ENCODE measurements around the gene SPSB2. TPM values are rescaled to one million over a fixed set of nuclear protein-coding genes. Genes with fewer than 3 reads are reported as not detected.

SPSB2 gene
- polyA plus RNA-seq, 1 of the 3 experiments (the other 2 are of a cell fraction): 16.9 TPM

- no peak overlapping the region for H3K4me3 ChIP-seq (ENCODE audit: low read depth in 2 of 2, low read length in 1 of 2)
- no peaks in the 10 kb centered on the region for H3F3A ChIP-seq (replicated peaks; ENCODE audit: insufficient read depth)
- no peak overlapping the region for H3K27ac ChIP-seq (ENCODE audit: low read depth in 2 of 2, low read length in 1 of 2)
- H3K36me3 ChIP-seq (replicated peaks in 1 of 2; ENCODE audit: control insufficient read depth in 1 of 2, insufficient read depth in 2 of 2, low read length in 1 of 2): peaks cover 31 to 64% of the 10 kb centered on the region in 2 experiments
- H3K9ac ChIP-seq: no peak overlapping the region
- H3K4me1 ChIP-seq (ENCODE audit: control insufficient read depth in 1 of 2, insufficient read depth in 2 of 2, low read depth in 1 of 2, low read length in 1 of 2): no peaks in the 10 kb centered on the region
- no peaks in the 10 kb centered on the region for H3K9me3 ChIP-seq
- H3K79me2 ChIP-seq (ENCODE audit: insufficient read depth): no peaks in the 10 kb centered on the region
- H2AFZ ChIP-seq (ENCODE audit: low read depth): no peak overlapping the region
- ChIA-PET CTCF (interaction anchor here (1.0 to 19.4 kb wide), 9 partner anchors 8 to 154 kb away, joined by 3 to 225 read pairs (median 7); partner anchors contain the start of genes CDCA3, MLF2, P3H3 and SPSB2), POLR2A (interaction anchor here (3.4 to 4.2 kb wide), 2 partner anchors 13 to 34 kb away, joined by 9 to 22 read pairs; partner anchors contain the start of genes CDCA3, SPSB2 and USP5)
- no peak for DNase-seq
- H3K9me2 ChIP-seq: no peaks in the 10 kb centered on the region
- TF ChIP-seq EZH2phosphoT487 (IDR thresholded peaks at IDR 0.05; ENCODE audit: borderline replicate concordance, low read depth) (no peak), RXRA (IDR thresholded peaks at IDR 0.05; ENCODE audit: borderline replicate concordance, low read depth) (no peak), POLR2AphosphoS5 (IDR thresholded peaks at IDR 0.05; ENCODE audit: low read depth, low read length) (no peak), YY1 (IDR thresholded peaks at IDR 0.05; ENCODE audit: low read depth) (no peak), RCOR1 (IDR thresholded peaks at IDR 0.05; ENCODE audit: low read length) (no peak), FOXM1 (IDR thresholded peaks at IDR 0.05; ENCODE audit: low read depth) (no peak), SMC3 (IDR thresholded peaks at IDR 0.05; ENCODE audit: low read depth, low read length) (no peak), MEF2A (IDR thresholded peaks at IDR 0.05; ENCODE audit: borderline replicate concordance, low read depth) (no peak), USF2 (IDR thresholded peaks at IDR 0.05; ENCODE audit: borderline replicate concordance, low read depth, low read length) (no peak), SIN3A (IDR thresholded peaks at IDR 0.05; ENCODE audit: borderline replicate concordance, low read depth, low read length) (no peak), ZBTB33 (IDR thresholded peaks at IDR 0.05; ENCODE audit: borderline replicate concordance, low read depth) (no peak), NRF1 (IDR thresholded peaks at IDR 0.05; ENCODE audit: low read depth, low read length) (no peak), RAD21 (IDR thresholded peaks at IDR 0.05; ENCODE audit: low read length) (no peak), JUND (IDR thresholded peaks at IDR 0.05) (no peak), ELF1 (IDR thresholded peaks at IDR 0.05) (no peak), MXI1 (IDR thresholded peaks at IDR 0.05; ENCODE audit: low read depth, low read length) (no peak)
- TF ChIP-seq, protein P1, sequence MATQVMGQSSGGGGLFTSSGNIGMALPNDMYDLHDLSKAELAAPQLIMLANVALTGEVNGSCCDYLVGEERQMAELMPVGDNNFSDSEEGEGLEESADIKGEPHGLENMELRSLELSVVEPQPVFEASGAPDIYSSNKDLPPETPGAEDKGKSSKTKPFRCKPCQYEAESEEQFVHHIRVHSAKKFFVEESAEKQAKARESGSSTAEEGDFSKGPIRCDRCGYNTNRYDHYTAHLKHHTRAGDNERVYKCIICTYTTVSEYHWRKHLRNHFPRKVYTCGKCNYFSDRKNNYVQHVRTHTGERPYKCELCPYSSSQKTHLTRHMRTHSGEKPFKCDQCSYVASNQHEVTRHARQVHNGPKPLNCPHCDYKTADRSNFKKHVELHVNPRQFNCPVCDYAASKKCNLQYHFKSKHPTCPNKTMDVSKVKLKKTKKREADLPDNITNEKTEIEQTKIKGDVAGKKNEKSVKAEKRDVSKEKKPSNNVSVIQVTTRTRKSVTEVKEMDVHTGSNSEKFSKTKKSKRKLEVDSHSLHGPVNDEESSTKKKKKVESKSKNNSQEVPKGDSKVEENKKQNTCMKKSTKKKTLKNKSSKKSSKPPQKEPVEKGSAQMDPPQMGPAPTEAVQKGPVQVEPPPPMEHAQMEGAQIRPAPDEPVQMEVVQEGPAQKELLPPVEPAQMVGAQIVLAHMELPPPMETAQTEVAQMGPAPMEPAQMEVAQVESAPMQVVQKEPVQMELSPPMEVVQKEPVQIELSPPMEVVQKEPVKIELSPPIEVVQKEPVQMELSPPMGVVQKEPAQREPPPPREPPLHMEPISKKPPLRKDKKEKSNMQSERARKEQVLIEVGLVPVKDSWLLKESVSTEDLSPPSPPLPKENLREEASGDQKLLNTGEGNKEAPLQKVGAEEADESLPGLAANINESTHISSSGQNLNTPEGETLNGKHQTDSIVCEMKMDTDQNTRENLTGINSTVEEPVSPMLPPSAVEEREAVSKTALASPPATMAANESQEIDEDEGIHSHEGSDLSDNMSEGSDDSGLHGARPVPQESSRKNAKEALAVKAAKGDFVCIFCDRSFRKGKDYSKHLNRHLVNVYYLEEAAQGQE (IDR thresholded peaks at IDR 0.05; ENCODE audit: low read depth, low read length): no peak
- TF ChIP-seq, protein P2, sequence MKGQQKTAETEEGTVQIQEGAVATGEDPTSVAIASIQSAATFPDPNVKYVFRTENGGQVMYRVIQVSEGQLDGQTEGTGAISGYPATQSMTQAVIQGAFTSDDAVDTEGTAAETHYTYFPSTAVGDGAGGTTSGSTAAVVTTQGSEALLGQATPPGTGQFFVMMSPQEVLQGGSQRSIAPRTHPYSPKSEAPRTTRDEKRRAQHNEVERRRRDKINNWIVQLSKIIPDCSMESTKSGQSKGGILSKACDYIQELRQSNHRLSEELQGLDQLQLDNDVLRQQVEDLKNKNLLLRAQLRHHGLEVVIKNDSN (IDR thresholded peaks at IDR 0.05; ENCODE audit: borderline replicate concordance, low read depth): no peak
- TF ChIP-seq, protein P3, sequence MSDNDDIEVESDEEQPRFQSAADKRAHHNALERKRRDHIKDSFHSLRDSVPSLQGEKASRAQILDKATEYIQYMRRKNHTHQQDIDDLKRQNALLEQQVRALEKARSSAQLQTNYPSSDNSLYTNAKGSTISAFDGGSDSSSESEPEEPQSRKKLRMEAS (IDR thresholded peaks at IDR 0.05; ENCODE audit: low read depth): no peak
- TF ChIP-seq, protein P4, sequence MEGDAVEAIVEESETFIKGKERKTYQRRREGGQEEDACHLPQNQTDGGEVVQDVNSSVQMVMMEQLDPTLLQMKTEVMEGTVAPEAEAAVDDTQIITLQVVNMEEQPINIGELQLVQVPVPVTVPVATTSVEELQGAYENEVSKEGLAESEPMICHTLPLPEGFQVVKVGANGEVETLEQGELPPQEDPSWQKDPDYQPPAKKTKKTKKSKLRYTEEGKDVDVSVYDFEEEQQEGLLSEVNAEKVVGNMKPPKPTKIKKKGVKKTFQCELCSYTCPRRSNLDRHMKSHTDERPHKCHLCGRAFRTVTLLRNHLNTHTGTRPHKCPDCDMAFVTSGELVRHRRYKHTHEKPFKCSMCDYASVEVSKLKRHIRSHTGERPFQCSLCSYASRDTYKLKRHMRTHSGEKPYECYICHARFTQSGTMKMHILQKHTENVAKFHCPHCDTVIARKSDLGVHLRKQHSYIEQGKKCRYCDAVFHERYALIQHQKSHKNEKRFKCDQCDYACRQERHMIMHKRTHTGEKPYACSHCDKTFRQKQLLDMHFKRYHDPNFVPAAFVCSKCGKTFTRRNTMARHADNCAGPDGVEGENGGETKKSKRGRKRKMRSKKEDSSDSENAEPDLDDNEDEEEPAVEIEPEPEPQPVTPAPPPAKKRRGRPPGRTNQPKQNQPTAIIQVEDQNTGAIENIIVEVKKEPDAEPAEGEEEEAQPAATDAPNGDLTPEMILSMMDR (IDR thresholded peaks at IDR 0.05): no peak
- 100% methylated on average over 8 of the region's 16 CpGs for WGBS (ENCODE audit: low lambda C conversion rate)
- no peak overlapping the region for H3K4me2 ChIP-seq
- 0 out of 2 replicates have a peak, but pooled peaks cover 6% of the 10 kb centered on the region for H4K20me1 ChIP-seq (ENCODE audit: insufficient read depth)
- H3K27me3 ChIP-seq (ENCODE audit: insufficient read depth): no peaks in the 10 kb centered on the region
Observed at GRCh38 chr12:6838854-6839253, 34.2 kb downstream of the SPSB2 start.

Data from SK-N-SH (cell line).